Mucosa of stomach (tissue), 1 donor: ENCODE measurements around the gene SLIT3.

Experiments
- H3K27me3 ChIP-seq: one replicate; pipeline ENCODE4 v1.7.0; 2013; ENCODE audit warnings: mild to moderate bottlenecking, low read length; ENCODE audit not compliant: control insufficient read depth, insufficient read depth
- H3K36me3 ChIP-seq: one replicate; pipeline ENCODE4 v1.7.0; 2013; ENCODE audit warnings: low read length; ENCODE audit not compliant: control insufficient read depth, insufficient read depth
- H3K4me1 ChIP-seq: one replicate; pipeline ENCODE4 v1.7.0; 2013; ENCODE audit warnings: mild to moderate bottlenecking, low read length; ENCODE audit not compliant: control insufficient read depth, insufficient read depth
- H3K4me3 ChIP-seq: one replicate; pipeline ENCODE4 v1.7.0; 2013; ENCODE audit warnings: low read length
- H3K9ac ChIP-seq: one replicate; pipeline ENCODE4 v1.7.0; 2013; ENCODE audit warnings: mild to moderate bottlenecking, low read length, moderate library complexity
- H3K9me3 ChIP-seq: one replicate; pipeline ENCODE4 v1.7.0; 2013; ENCODE audit warnings: mild to moderate bottlenecking, low read length, moderate library complexity; ENCODE audit not compliant: control insufficient read depth
- donor health status: Pancreatic carcinoma.

The SLIT3 gene

GRCh38 chr5:168881427-168882149 lies 419.4 kb downstream of the SLIT3 start:
- H3K9ac ChIP-seq, result no peak overlapping the region
- H3K9me3 ChIP-seq, result no peaks in the 10 kb centered on the region
- H3K27me3 ChIP-seq, result no peaks in the 10 kb centered on the region
- peaks cover 16% of the 10 kb centered on the region for H3K4me1 ChIP-seq
- no peaks in the 10 kb centered on the region for H3K36me3 ChIP-seq
- H3K4me3 ChIP-seq, result no peak overlapping the region

GRCh38 chr5:168879929-168880328 lies 421.0 kb downstream of the SLIT3 start:
- Histone ChIP-seq H3K9me3 (no peaks in the 10 kb centered on the region), H3K9ac (no peak overlapping the region), H3K27me3 (no peaks in the 10 kb centered on the region), H3K36me3 (no peaks in the 10 kb centered on the region), H3K4me3 (no peak overlapping the region), H3K4me1 (peaks cover 16% of the 10 kb centered on the region)

GRCh38 chr5:168879331-168879730 lies 421.6 kb downstream of the SLIT3 start:
- Histone ChIP-seq H3K27me3 (no peaks in the 10 kb centered on the region), H3K9ac (no peak overlapping the region), H3K4me1 (peaks cover 16% of the 10 kb centered on the region), H3K4me3 (no peak overlapping the region), H3K9me3 (no peaks in the 10 kb centered on the region), H3K36me3 (no peaks in the 10 kb centered on the region)

GRCh38 chr5:168878135-168878745 lies 422.7 kb downstream of the SLIT3 start:
- H3K4me1 ChIP-seq, result peaks cover 16% of the 10 kb centered on the region
- no peak overlapping the region for H3K4me3 ChIP-seq
- no peaks in the 10 kb centered on the region for H3K27me3 ChIP-seq
- no peaks in the 10 kb centered on the region for H3K36me3 ChIP-seq
- no peaks in the 10 kb centered on the region for H3K9me3 ChIP-seq
- H3K9ac ChIP-seq, result no peak overlapping the region

- H3K9ac ChIP-seq, result no peak overlapping the region
- no peaks in the 10 kb centered on the region for H3K36me3 ChIP-seq
- peaks cover 16% of the 10 kb centered on the region for H3K4me1 ChIP-seq
- H3K9me3 ChIP-seq, result no peaks in the 10 kb centered on the region
- H3K4me3 ChIP-seq, result no peak overlapping the region
- no peaks in the 10 kb centered on the region for H3K27me3 ChIP-seq
These were observed 423.6 kb downstream of the SLIT3 start for GRCh38 chr5:168877132-168877892.

GRCh38 chr5:168876419-168876818 lies 424.5 kb downstream of the SLIT3 start:
- H3K9ac ChIP-seq, result no peak overlapping the region
- peaks cover 16% of the 10 kb centered on the region for H3K4me1 ChIP-seq
- H3K36me3 ChIP-seq, result no peaks in the 10 kb centered on the region
- no peaks in the 10 kb centered on the region for H3K9me3 ChIP-seq
- no peak overlapping the region for H3K4me3 ChIP-seq
- no peaks in the 10 kb centered on the region for H3K27me3 ChIP-seq

GRCh38 chr5:168875832-168876231 lies 425.1 kb downstream of the SLIT3 start:
- Histone ChIP-seq H3K9ac (no peak overlapping the region), H3K9me3 (no peaks in the 10 kb centered on the region), H3K4me3 (no peak overlapping the region), H3K4me1 (peaks cover 16% of the 10 kb centered on the region), H3K27me3 (no peaks in the 10 kb centered on the region), H3K36me3 (no peaks in the 10 kb centered on the region)

GRCh38 chr5:168874713-168875380 lies 426.1 kb downstream of the SLIT3 start:
- Histone ChIP-seq H3K27me3 (no peaks in the 10 kb centered on the region), H3K9ac (no peak overlapping the region), H3K4me1 (peaks cover 14% of the 10 kb centered on the region), H3K9me3 (no peaks in the 10 kb centered on the region), H3K36me3 (no peaks in the 10 kb centered on the region), H3K4me3 (no peak overlapping the region)

- H3K9me3 ChIP-seq, result no peaks in the 10 kb centered on the region
- H3K9ac ChIP-seq, result no peak overlapping the region
- peaks cover under 1% of the 10 kb centered on the region for H3K4me1 ChIP-seq
- H3K36me3 ChIP-seq, result no peaks in the 10 kb centered on the region
- H3K4me3 ChIP-seq, result no peak overlapping the region
- H3K27me3 ChIP-seq, result no peaks in the 10 kb centered on the region
These were observed 428.7 kb downstream of the SLIT3 start for GRCh38 chr5:168872246-168872645.

- H3K4me3 ChIP-seq, result no peak overlapping the region
- H3K4me1 ChIP-seq, result no peaks in the 10 kb centered on the region
- no peaks in the 10 kb centered on the region for H3K27me3 ChIP-seq
- no peaks in the 10 kb centered on the region for H3K9me3 ChIP-seq
- no peak overlapping the region for H3K9ac ChIP-seq
- H3K36me3 ChIP-seq, result no peaks in the 10 kb centered on the region
These were observed 430.0 kb downstream of the SLIT3 start for GRCh38 chr5:168870910-168871309.

- Histone ChIP-seq H3K9ac (no peak overlapping the region), H3K36me3 (no peaks in the 10 kb centered on the region), H3K4me3 (no peak overlapping the region), H3K4me1 (no peaks in the 10 kb centered on the region), H3K27me3 (no peaks in the 10 kb centered on the region), H3K9me3 (no peaks in the 10 kb centered on the region)
These were observed 431.2 kb downstream of the SLIT3 start for GRCh38 chr5:168869615-168870227.
